ENCODE results near the gene PTPN23. TPM values are rescaled to one million over a fixed set of nuclear protein-coding genes. Genes with fewer than 3 reads are reported as not detected.

The PTPN23 gene
- total RNA-seq, 6 experiments from 2014 or later = 43.1 to 50.0 (median 48.6) TPM

DNA sequence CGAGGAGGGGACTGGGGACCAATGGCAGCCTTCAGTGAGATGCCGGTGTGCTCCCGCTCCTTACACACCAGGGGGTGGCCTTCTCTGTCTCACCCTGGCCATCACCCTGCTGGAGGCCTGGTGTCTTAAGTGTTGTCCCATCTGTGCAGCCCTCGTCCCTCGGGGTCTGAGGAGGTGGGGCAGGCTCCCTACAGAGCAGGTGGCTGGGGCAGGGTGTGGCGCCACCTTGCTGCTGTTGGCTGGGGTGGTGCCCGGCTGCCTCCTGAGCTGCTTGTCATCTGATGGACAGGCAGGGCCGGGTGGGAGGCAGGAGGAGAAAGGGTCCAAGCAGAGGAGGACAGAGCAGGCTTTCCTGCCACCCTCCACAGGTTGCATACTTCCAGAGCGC lies 25.9 kb downstream of the PTPN23 start:
- Mint-ChIP-seq H3K4me1 (ENCODE audit: low read depth) (peaks cover 6% of the 10 kb centered on the region; the same call in 1 of the 2 replicates), H3K9me3 (no peaks in the 10 kb centered on the region), H3K36me3 (ENCODE audit: low read depth) (no peaks in the 10 kb centered on the region; the same call in 1 of the 2 replicates), H3K27ac (no peak overlapping the region), H3K4me3 (no peak overlapping the region), H3K27me3 (ENCODE audit: insufficient read depth) (peaks cover 4% of the 10 kb centered on the region)
- TF ChIP-seq, protein P1, sequence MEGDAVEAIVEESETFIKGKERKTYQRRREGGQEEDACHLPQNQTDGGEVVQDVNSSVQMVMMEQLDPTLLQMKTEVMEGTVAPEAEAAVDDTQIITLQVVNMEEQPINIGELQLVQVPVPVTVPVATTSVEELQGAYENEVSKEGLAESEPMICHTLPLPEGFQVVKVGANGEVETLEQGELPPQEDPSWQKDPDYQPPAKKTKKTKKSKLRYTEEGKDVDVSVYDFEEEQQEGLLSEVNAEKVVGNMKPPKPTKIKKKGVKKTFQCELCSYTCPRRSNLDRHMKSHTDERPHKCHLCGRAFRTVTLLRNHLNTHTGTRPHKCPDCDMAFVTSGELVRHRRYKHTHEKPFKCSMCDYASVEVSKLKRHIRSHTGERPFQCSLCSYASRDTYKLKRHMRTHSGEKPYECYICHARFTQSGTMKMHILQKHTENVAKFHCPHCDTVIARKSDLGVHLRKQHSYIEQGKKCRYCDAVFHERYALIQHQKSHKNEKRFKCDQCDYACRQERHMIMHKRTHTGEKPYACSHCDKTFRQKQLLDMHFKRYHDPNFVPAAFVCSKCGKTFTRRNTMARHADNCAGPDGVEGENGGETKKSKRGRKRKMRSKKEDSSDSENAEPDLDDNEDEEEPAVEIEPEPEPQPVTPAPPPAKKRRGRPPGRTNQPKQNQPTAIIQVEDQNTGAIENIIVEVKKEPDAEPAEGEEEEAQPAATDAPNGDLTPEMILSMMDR (IDR thresholded peaks at IDR 0.05) = peak; percentile 58
- DNase-seq = no peak

DNA sequence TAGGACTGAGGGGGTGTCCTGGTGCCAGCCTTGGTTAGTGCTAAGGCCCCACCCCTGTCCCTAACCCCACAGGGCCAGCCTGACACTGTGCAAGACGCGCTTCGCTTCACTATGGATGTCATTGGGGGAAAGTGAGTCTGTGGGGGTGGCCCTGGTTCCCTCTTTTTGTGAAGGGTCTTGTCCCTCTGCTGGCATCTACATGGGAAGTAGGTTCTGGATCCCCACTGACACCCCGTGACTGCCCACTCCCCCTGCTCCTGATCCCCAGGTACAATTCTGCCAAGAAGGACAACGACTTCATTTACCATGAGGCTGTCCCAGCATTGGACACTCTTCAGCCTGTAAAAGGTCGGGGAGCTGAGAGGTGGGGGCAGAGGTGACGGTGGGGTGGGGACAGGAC lies 26.4 kb downstream of the PTPN23 start:
- Mint-ChIP-seq H3K36me3 (ENCODE audit: low read depth) (no peaks in the 10 kb centered on the region; the same call in 1 of the 2 replicates), H3K27me3 (ENCODE audit: insufficient read depth) (peaks cover 4% of the 10 kb centered on the region), H3K9me3 (no peaks in the 10 kb centered on the region), H3K4me3 (no peak overlapping the region), H3K27ac (no peak overlapping the region), H3K4me1 (ENCODE audit: low read depth) (peaks cover 6% of the 10 kb centered on the region; the same call in 1 of the 2 replicates)
- DNase-seq = no peak
- TF ChIP-seq, protein P1 (IDR thresholded peaks at IDR 0.05) = no peak

DNA sequence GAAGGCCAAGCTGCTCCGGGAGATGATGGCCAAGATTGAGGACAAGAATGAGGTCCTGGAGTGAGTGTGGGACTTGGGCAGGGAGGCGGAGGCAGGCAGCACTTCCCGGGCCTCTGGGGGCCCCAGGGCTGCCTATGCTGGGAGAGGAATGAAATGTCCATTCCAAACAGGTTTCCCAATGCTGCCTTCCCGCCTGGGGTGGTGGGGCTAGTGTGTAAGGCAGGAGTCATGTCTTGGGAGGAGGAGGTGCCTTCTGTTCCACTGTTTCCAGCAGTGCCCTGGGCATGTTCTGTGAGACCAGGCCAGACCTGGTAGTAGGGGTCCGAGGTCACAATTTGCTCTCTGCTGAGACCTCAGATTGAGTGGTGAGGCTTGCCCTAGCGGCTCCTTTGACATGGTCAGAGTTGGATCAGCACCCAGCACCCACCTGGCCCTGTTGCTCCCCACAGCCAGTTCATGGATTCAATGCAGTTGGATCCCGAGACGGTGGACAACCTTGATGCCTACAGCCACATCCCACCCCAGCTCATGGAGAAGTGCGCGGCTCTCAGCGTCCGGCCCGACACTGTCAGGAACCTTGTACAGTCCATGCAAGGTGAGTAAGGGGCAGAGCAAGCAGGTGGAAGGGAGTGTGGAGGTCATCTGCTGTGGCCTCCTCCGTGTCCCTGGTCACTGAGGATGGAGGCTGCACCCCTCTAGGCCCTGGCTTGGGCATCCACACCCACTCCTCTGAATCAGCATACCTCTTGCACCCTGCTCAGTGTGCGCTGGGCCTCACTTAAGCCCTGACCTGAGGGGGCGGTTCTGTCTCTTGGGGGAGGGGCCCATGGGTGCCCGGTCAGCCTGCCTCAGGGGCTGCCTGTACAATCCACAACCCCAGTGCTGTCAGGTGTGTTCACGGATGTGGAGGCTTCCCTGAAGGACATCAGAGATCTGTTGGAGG lies 27.3 kb downstream of the PTPN23 start:
- Mint-ChIP-seq H3K4me1 (ENCODE audit: low read depth) (peaks cover 6% of the 10 kb centered on the region; the same call in 1 of the 2 replicates), H3K27me3 (ENCODE audit: insufficient read depth) (peaks cover 7% of the 10 kb centered on the region), H3K9me3 (no peaks in the 10 kb centered on the region), H3K4me3 (no peak overlapping the region), H3K27ac (0 out of 2 replicates have a peak overlapping the region, but pooled peaks have one; percentile 19), H3K36me3 (ENCODE audit: low read depth) (peaks cover 4% of the 10 kb centered on the region; the same call in 1 of the 2 replicates)
- DNase-seq = no peak
- TF ChIP-seq, protein P1 (IDR thresholded peaks at IDR 0.05) = no peak

DNA sequence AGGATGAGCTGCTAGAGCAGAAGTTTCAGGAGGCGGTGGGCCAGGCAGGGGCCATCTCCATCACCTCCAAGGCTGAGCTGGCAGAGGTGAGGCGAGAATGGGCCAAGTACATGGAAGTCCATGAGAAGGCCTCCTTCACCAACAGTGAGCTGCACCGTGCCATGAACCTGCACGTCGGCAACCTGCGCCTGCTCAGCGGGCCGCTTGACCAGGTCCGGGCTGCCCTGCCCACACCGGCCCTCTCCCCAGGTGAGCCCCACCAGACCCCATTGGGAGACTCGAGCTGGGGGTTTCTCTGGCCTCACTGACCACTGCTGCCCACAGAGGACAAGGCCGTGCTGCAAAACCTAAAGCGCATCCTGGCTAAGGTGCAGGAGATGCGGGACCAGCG lies 28.0 kb downstream of the PTPN23 start:
- Mint-ChIP-seq H3K27ac (no peak overlapping the region), H3K4me1 (ENCODE audit: low read depth) (peaks cover 6% of the 10 kb centered on the region; the same call in 1 of the 2 replicates), H3K9me3 (no peaks in the 10 kb centered on the region), H3K36me3 (ENCODE audit: low read depth) (peaks cover 7% of the 10 kb centered on the region; the same call in 1 of the 2 replicates), H3K27me3 (ENCODE audit: insufficient read depth) (peaks cover 7% of the 10 kb centered on the region), H3K4me3 (no peak overlapping the region)
- DNase-seq = no peak
- TF ChIP-seq, protein P1 (IDR thresholded peaks at IDR 0.05) = no peak

DNA sequence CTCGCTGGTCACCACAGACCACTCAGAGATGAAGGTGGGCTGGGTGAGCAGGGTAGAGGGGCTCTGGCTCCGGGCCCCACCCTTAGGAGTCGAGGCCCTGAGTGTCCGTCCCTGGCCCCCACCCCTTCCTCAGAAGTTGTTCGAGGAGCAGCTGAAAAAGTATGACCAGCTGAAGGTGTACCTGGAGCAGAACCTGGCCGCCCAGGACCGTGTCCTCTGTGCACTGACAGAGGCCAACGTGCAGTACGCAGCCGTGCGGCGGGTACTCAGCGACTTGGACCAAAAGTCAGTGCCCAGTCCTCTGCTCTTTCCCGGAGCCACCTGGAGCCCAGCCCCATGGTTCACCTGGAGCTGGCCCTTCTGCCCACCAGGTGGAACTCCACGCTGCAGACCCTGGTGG lies 28.5 kb downstream of the PTPN23 start:
- TF ChIP-seq, protein P1 (IDR thresholded peaks at IDR 0.05) = no peak
- DNase-seq = no peak
- no peaks in the 10 kb centered on the region for H3K9me3 Mint-ChIP-seq
- H3K36me3 Mint-ChIP-seq (ENCODE audit: low read depth) = peaks cover 7% of the 10 kb centered on the region; the same call in 1 of the 2 replicates
- H3K27me3 Mint-ChIP-seq (ENCODE audit: insufficient read depth) = peaks cover 7% of the 10 kb centered on the region
- H3K4me1 Mint-ChIP-seq (ENCODE audit: low read depth) = peaks cover 6% of the 10 kb centered on the region; the same call in 1 of the 2 replicates
- no peak overlapping the region for H3K27ac Mint-ChIP-seq
- no peak overlapping the region for H3K4me3 Mint-ChIP-seq

Measured in HFFc6 (cell line).